GM21423 (cell line): ENCODE measurements around the gene TMEM121.
A peak's percentile ranks its signal among the peaks of the same experiment; 100 is the strongest.
"Not testable (repeated sequence)": the region's sequence is repeated elsewhere in the genome, so short reads cannot be mapped to it uniquely, and the experiment has no call there.

ENCODE experiments used
- ATAC-seq: cut with Tn5 transposase; IDR thresholded peaks from one replicate; pipeline ENCODE4 v1.9.1; 2021; ENCODE audit warnings: mild to moderate bottlenecking, moderate library complexity; ENCODE audit not compliant: unreplicated experiment

TMEM121 gene

DNA sequence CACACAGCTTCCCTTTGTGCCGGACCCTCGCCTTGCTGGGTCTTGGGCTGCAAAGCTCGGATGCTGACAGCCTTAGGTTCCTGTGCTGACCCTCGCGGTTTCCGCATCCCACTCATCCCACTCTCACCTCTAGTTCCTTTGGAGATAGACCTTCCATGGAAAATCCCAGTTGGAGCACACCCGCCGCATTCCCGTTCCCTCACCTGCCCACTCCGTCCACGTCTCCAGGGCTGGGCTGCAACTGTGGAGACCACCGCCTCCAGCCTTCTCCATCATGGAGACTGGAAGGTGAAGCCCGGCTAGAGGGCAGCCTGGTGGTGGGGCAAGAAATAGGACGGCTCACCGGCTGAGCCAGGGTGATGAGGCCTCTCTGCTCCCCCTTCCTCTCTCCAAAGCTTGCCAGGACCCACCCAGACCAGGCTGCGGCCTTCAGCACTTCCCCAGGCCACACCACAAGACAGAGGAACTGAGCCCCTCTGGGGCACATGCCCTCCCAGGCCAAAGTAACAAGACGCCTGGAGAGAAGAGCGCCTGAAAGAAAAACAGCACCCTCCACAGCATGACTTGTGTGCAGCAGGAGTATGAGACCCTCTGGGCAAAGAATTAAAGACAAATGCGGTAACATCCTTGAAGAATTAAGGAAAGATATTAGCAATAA is 15.0 kb downstream of the TMEM121 start:
- ATAC-seq: no peak

DNA sequence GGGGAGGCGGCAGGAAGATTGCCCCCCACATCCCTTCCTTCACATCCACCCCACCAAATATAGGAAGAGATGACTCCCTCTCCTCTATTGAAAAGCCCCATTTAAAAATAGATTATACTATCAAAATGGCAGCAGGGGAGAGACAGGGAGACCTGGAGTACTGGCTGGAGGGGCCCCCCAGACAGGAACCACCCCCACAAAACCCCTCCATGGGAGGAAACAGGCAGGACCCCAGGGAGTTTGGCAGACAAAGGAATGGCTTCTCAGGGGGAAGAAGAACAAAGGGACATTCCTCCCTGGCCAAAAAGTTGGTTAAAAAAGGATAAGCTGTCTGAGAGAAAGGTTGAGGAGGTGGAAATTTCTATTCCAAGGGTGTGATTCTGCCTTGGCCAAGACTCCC is 19.3 kb downstream of the TMEM121 start:
- not testable (repeated sequence) for ATAC-seq

- ATAC-seq: not testable (repeated sequence)
Observed at GRCh38 chr14:105546410-105546809, 20.0 kb downstream of the TMEM121 start.

- ATAC-seq: not testable (repeated sequence)
Observed at GRCh38 chr14:105547072-105547471, 20.7 kb downstream of the TMEM121 start.

GRCh38 chr14:105547741-105548169 is 21.4 kb downstream of the TMEM121 start:
- ATAC-seq: no peak

- no peak for ATAC-seq
Observed at GRCh38 chr14:105549481-105549880, 23.1 kb downstream of the TMEM121 start.

DNA sequence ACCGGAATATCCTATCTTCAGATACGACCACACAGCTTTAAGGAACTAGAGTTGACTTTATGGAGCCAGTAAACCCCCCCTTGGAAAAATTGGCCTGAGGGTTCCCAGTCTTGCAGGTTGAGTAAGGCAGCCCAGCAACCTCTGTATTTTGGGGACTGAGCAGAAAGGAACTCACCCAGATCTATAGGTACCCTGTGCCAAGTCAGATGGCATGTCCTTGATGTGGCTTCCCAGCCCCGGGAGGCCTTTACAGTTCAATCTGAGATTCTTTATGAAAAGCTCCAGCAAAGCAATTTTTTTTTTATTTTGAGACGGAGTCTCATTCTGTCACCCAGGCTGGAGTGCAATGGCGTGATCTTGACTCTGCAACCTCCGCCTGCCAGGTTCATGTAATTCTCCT is 27.6 kb downstream of the TMEM121 start:
- ATAC-seq: no peak

- no peak for ATAC-seq
Observed at GRCh38 chr14:105554523-105554922, 28.1 kb downstream of the TMEM121 start.

GRCh38 chr14:105557671-105558070 is 31.3 kb downstream of the TMEM121 start:
- ATAC-seq: not testable (repeated sequence)

- not testable (repeated sequence) for ATAC-seq
Observed at GRCh38 chr14:105558449-105559154, 32.2 kb downstream of the TMEM121 start.

DNA sequence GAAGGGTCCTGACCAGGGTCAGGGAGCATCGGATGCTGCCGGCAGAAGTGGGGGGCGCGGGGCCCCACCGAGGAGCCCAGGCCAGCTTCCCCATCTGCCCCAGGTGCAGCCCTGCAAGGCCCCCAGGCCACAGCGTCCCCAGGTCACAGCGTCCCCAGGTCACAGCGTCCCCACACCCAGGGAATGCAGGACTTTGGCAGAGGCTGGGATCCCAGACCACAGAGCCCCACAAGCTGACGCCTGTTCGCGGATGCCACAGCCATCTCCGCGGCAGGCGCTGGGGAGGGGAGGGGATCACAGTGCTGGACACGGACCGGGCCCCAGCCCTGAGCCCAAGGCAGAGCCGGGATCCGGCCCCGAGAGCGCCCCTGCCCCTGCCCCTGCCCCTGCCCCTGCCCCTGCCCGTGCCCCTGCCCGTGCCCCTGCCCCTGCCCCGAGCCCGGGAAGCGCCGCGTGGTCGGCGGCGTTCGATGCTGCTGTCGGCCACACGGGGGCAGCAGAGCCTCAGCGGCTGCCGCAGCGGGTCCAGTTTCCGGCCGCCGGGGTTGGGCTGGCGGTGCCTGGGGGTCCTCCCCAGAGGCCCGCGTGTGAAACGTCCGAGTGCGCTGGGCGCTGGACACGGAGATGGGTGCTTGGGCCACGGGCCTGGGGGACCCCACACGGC is 33.1 kb downstream of the TMEM121 start:
- ATAC-seq: peak; percentile 51

DNA sequence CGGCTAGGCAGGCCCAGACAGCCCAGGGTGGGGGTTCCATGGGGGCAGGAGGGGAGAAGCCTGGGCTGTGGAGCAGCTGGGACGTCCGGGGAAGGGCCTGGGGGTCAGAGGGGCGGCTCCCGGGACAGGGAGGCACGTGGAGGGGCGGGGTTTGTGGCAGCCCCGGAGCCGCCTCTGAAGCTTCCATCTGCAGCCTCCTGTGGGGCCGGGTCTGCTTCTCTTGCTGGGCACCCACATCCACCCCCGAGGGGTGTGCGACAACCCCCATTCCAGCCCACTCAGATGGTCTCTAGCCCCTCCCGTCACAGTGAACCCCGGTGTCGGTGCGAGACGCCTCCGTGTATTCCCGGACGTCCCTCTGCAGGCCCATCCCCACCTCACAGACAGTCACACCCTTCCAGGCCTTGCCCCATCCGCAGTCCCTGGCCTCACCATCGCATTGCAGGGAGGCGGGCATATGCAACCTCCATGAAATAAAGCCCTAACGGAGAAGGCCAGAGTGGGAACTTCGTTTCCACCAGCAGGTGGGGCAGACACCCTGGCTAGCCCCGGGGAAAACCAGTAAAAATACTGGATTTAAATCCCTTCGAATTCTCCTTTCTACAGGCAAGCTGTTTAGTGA is 33.8 kb downstream of the TMEM121 start:
- ATAC-seq: peak; percentile 62

- not testable (repeated sequence) for ATAC-seq
Observed at GRCh38 chr14:105561345-105561744, 35.0 kb downstream of the TMEM121 start.

DNA sequence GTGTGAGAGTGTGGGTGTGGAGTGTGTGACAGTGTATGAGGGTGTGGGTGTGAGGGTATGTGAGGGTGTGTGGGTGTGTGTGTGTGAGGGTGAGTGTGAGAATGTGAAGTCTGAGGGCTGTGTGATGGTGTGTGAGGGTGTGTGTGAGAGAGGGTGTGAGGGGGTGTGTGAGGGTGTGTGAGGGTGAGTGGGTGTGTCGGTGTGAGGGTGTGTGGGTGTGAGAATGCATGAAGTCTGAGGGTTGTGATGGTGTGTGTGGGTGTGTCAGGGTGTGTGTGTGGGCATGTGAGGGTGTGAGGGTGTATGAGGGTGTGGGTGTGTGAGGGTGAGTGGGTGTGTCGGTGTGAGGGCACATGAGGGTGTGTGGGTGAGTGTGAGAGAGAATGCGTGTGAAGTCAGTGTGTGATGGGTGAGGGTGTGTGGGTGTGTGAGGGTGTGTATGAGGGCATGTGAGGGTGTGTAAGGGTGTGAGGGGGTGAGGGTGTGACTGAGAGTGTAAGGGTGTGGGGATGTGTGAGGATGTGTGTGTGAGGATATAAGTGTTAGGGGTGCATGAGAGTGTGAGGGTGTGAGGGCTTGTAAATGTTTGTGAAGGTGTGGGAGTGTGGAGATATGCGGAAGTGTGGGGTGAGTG is 36.4 kb downstream of the TMEM121 start:
- ATAC-seq: no peak

- no peak for ATAC-seq
Observed at GRCh38 chr14:105563347-105563737, 37.0 kb downstream of the TMEM121 start.

DNA sequence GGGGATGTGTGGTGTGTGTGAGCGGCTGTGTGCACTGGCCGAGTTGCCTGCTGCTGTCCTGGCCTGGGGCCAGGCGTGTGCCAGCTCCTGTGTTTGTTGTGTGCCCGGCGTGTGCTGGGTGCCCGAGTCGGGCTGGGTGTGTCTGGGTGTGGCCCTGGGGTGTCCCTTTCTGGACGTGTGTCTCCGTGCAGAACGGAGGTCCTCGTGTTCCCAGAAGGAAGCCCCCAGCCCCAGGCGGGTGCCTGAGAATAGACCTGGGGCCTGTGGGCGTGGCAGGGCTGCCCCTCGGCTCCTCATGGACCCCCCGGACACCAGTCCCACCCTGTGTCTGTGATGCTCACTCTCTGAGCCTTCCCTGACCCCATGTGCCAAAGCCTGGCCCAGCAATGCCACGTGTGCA is 38.2 kb downstream of the TMEM121 start:
- ATAC-seq: not testable (repeated sequence)

- ATAC-seq: not testable (repeated sequence)
Observed at GRCh38 chr14:105565185-105565919, 39.0 kb downstream of the TMEM121 start.

GRCh38 chr14:105566248-105567163 is 40.1 kb downstream of the TMEM121 start:
- peak; percentile 48 for ATAC-seq
